Stimulated activated memory B cell treated with anti-CD40 and anti-IgM and Interleukin-4, amounts not matched to agents 10 μg/mL and 1 μg/mL and 100 μg/mL, for 72 hours (primary cell): ENCODE measurements around the gene FBXO46.
"Not testable (repeated sequence)": the region's sequence is repeated elsewhere in the genome, so short reads cannot be mapped to it uniquely, and the experiment has no call there.

Experiments
- ATAC-seq: fragments of 150-1000 bp; cut with Tn5 transposase; 2 replicates; pipeline ENCODE4 v1.10.0; 2021
- H3K27ac Mint-ChIP-seq: one replicate; pipeline ENCODE4 v1.8.0; 2022; ENCODE audit warnings: mild to moderate bottlenecking, mixed read lengths
- H3K27me3 Mint-ChIP-seq: one replicate; pipeline ENCODE4 v1.8.0; 2022; ENCODE audit warnings: mixed read lengths
- H3K36me3 Mint-ChIP-seq: one replicate; pipeline ENCODE4 v1.8.0; 2022; ENCODE audit warnings: mixed read lengths
- H3K4me1 Mint-ChIP-seq: one replicate; pipeline ENCODE4 v1.8.0; 2022; ENCODE audit warnings: mixed read lengths
- H3K4me3 Mint-ChIP-seq: one replicate; pipeline ENCODE4 v1.8.0; 2022; ENCODE audit warnings: mild to moderate bottlenecking, moderate library complexity, mixed read lengths
- H3K9me3 Mint-ChIP-seq: one replicate; pipeline ENCODE4 v1.8.0; 2022; ENCODE audit warnings: mixed read lengths

The FBXO46 gene

GRCh38 chr19:45691516-45692186 lies 39.0 kb downstream of the FBXO46 start, which contains the start of gene SNRPD2:
Gene SNRPD2 (minus strand): TSS chr19:45691953. CDS start chr19:45691888, 65 bp downstream.
- ATAC-seq = peak; percentile 75
- Mint-ChIP-seq H3K4me1 (peaks cover 16% of the 10 kb centered on the region), H3K36me3 (peaks cover 32% of the 10 kb centered on the region), H3K9me3 (no peaks in the 10 kb centered on the region), H3K27ac (peak within 1 kb of the TSS; percentile 87), H3K4me3 (peak within 1 kb of the TSS; percentile 87), H3K27me3 (no peaks in the 10 kb centered on the region)

GRCh38 chr19:45687599-45687998 lies 43.1 kb downstream of the FBXO46 start:
- H3K36me3 Mint-ChIP-seq = peaks cover 51% of the 10 kb centered on the region
- H3K4me1 Mint-ChIP-seq = peaks cover 11% of the 10 kb centered on the region
- H3K27ac Mint-ChIP-seq = no peak overlapping the region
- H3K9me3 Mint-ChIP-seq = no peaks in the 10 kb centered on the region
- no peak overlapping the region for H3K4me3 Mint-ChIP-seq
- no peak for ATAC-seq
- no peaks in the 10 kb centered on the region for H3K27me3 Mint-ChIP-seq

GRCh38 chr19:45685045-45685444 lies 45.7 kb downstream of the FBXO46 start:
- H3K9me3 Mint-ChIP-seq, H3K27me3 Mint-ChIP-seq, ATAC-seq, H3K27ac Mint-ChIP-seq, H3K4me3 Mint-ChIP-seq: not testable (repeated sequence)
- Mint-ChIP-seq H3K36me3 (peaks cover 54% of the 10 kb centered on the region), H3K4me1 (peaks cover 19% of the 10 kb centered on the region)

- H3K9me3 Mint-ChIP-seq = no peaks in the 10 kb centered on the region
- no peak for ATAC-seq
- H3K4me3 Mint-ChIP-seq = no peak overlapping the region
- H3K27ac Mint-ChIP-seq = no peak overlapping the region
- H3K36me3 Mint-ChIP-seq = peaks cover 47% of the 10 kb centered on the region
- H3K4me1 Mint-ChIP-seq = peaks cover 22% of the 10 kb centered on the region
- peaks cover 11% of the 10 kb centered on the region for H3K27me3 Mint-ChIP-seq
These were observed 47.8 kb downstream of the FBXO46 start for GRCh38 chr19:45682908-45683307.

- peak overlapping the region; percentile 37 for H3K27ac Mint-ChIP-seq
- H3K9me3 Mint-ChIP-seq = no peaks in the 10 kb centered on the region
- H3K27me3 Mint-ChIP-seq = peaks cover 19% of the 10 kb centered on the region
- no peak for ATAC-seq
- peak overlapping the region; percentile 77 for H3K4me3 Mint-ChIP-seq
- H3K36me3 Mint-ChIP-seq = peaks cover 43% of the 10 kb centered on the region
- H3K4me1 Mint-ChIP-seq = peaks cover 30% of the 10 kb centered on the region
These were observed 48.6 kb downstream of the FBXO46 start for GRCh38 chr19:45682117-45682516.

GRCh38 chr19:45681391-45682015 lies 49.2 kb downstream of the FBXO46 start:
- Mint-ChIP-seq H3K4me3 (peak overlapping the region; percentile 77), H3K27ac (peak overlapping the region; percentile 37), H3K9me3 (no peaks in the 10 kb centered on the region), H3K4me1 (peaks cover 36% of the 10 kb centered on the region), H3K36me3 (peaks cover 37% of the 10 kb centered on the region), H3K27me3 (peaks cover 25% of the 10 kb centered on the region)
- ATAC-seq = peak; percentile 95

- peaks cover 33% of the 10 kb centered on the region for H3K4me1 Mint-ChIP-seq
- peak overlapping the region; percentile 75 for H3K4me3 Mint-ChIP-seq
- H3K9me3 Mint-ChIP-seq = no peaks in the 10 kb centered on the region
- peaks cover 33% of the 10 kb centered on the region for H3K27me3 Mint-ChIP-seq
- H3K36me3 Mint-ChIP-seq = peaks cover 6% of the 10 kb centered on the region
- H3K27ac Mint-ChIP-seq = no peak overlapping the region
- peak; percentile 50 for ATAC-seq
These were observed 53.1 kb downstream of the FBXO46 start for GRCh38 chr19:45677351-45678230.

- Mint-ChIP-seq H3K36me3 (peaks cover 3% of the 10 kb centered on the region), H3K4me1 (peaks cover 29% of the 10 kb centered on the region), H3K27ac (no peak overlapping the region), H3K4me3 (peak overlapping the region; percentile 46), H3K9me3 (no peaks in the 10 kb centered on the region), H3K27me3 (peaks cover 33% of the 10 kb centered on the region)
- peak; percentile 44 for ATAC-seq
These were observed 53.8 kb downstream of the FBXO46 start for GRCh38 chr19:45676851-45677263.

GRCh38 chr19:45674946-45675345 lies 55.8 kb downstream of the FBXO46 start:
- peaks cover 52% of the 10 kb centered on the region for H3K27me3 Mint-ChIP-seq
- no peaks in the 10 kb centered on the region for H3K9me3 Mint-ChIP-seq
- no peak for ATAC-seq
- no peak overlapping the region for H3K4me3 Mint-ChIP-seq
- peaks cover 32% of the 10 kb centered on the region for H3K4me1 Mint-ChIP-seq
- H3K27ac Mint-ChIP-seq = no peak overlapping the region
- no peaks in the 10 kb centered on the region for H3K36me3 Mint-ChIP-seq

- Mint-ChIP-seq H3K4me3 (peak overlapping the region; percentile 27), H3K36me3 (no peaks in the 10 kb centered on the region), H3K27me3 (peaks cover 50% of the 10 kb centered on the region), H3K4me1 (peaks cover 34% of the 10 kb centered on the region), H3K9me3 (no peaks in the 10 kb centered on the region), H3K27ac (no peak overlapping the region)
- ATAC-seq = peak; percentile 51
These were observed 59.8 kb downstream of the FBXO46 start for GRCh38 chr19:45670670-45671453.

GRCh38 chr19:45668342-45668871 lies 62.3 kb downstream of the FBXO46 start:
- Mint-ChIP-seq H3K4me3 (peak overlapping the region; percentile 75), H3K27me3 (peaks cover 66% of the 10 kb centered on the region), H3K9me3 (no peaks in the 10 kb centered on the region), H3K27ac (peak overlapping the region; percentile 56), H3K36me3 (no peaks in the 10 kb centered on the region), H3K4me1 (peaks cover 34% of the 10 kb centered on the region)
- ATAC-seq = peak; percentile 21

GRCh38 chr19:45667620-45668341 lies 62.9 kb downstream of the FBXO46 start, which contains the start of gene GIPR:
Gene GIPR (plus strand): TSS chr19:45668221. CDS start chr19:45669521, 1,300 bp downstream.
- Mint-ChIP-seq H3K4me1 (peaks cover 34% of the 10 kb centered on the region), H3K27me3 (peaks cover 66% of the 10 kb centered on the region), H3K9me3 (no peaks in the 10 kb centered on the region), H3K36me3 (no peaks in the 10 kb centered on the region), H3K27ac (peak within 1 kb of the TSS; percentile 56), H3K4me3 (peak within 1 kb of the TSS; percentile 75)
- ATAC-seq = peak; percentile 51

GRCh38 chr19:45664575-45664974 lies 66.1 kb downstream of the FBXO46 start:
- ATAC-seq = no peak
- Mint-ChIP-seq H3K27ac (no peak overlapping the region), H3K36me3 (no peaks in the 10 kb centered on the region), H3K4me1 (peaks cover 21% of the 10 kb centered on the region), H3K9me3 (no peaks in the 10 kb centered on the region), H3K4me3 (no peak overlapping the region), H3K27me3 (peaks cover 66% of the 10 kb centered on the region)

- H3K36me3 Mint-ChIP-seq = no peaks in the 10 kb centered on the region
- no peak overlapping the region for H3K27ac Mint-ChIP-seq
- ATAC-seq = no peak
- H3K27me3 Mint-ChIP-seq = peaks cover 66% of the 10 kb centered on the region
- peaks cover 13% of the 10 kb centered on the region for H3K4me1 Mint-ChIP-seq
- no peak overlapping the region for H3K4me3 Mint-ChIP-seq
- H3K9me3 Mint-ChIP-seq = no peaks in the 10 kb centered on the region
These were observed 66.9 kb downstream of the FBXO46 start for GRCh38 chr19:45663800-45664199.
